HepG2 (cell line): ENCODE data around the gene KIAA1958. TPM values are rescaled to one million over a fixed set of nuclear protein-coding genes. Genes with fewer than 3 reads are reported as not detected.

Source experiments
- ADNP ChIP-seq: sonication (generic); formaldehyde crosslinking; IDR thresholded peaks from 2 replicates; pipeline ENCODE4 v1.4.0; 2020; ENCODE audit warnings: missing genetic modification reagents
- AKAP8 ChIP-seq: sonication (generic); formaldehyde crosslinking; IDR thresholded peaks from 2 replicates; pipeline ENCODE4 v1.5.1; 2020; ENCODE audit warnings: mild to moderate bottlenecking, missing genetic modification reagents
- BRCA1 ChIP-seq: sonication (generic); formaldehyde crosslinking; IDR thresholded peaks from 2 replicates; pipeline ENCODE4 v1.4.0; 2020; ENCODE audit warnings: missing genetic modification reagents
- CBX1 ChIP-seq: IDR thresholded peaks from one replicate; pipeline ENCODE4 v1.6.1; 2016; ENCODE audit warnings: antibody characterized with exemption, low read depth
- DMTF1 ChIP-seq: sonication (generic); formaldehyde crosslinking; IDR thresholded peaks from 2 replicates; pipeline ENCODE4 v1.4.0; 2020; ENCODE audit warnings: mild to moderate bottlenecking, missing genetic modification reagents
- JUN ChIP-seq: sonication (generic); formaldehyde crosslinking; IDR thresholded peaks from 2 replicates; pipeline ENCODE4 v1.4.0; 2020; ENCODE audit warnings: mild to moderate bottlenecking, missing genetic modification reagents
- MIER2 ChIP-seq: IDR thresholded peaks from 2 replicates; pipeline ENCODE4 v1.6.1; 2016; ENCODE audit warnings: missing biosample characterization, missing genetic modification reagents
- MLX ChIP-seq: IDR thresholded peaks from 2 replicates; pipeline ENCODE4 v1.6.1; 2016
- MXD3 ChIP-seq: IDR thresholded peaks from 2 replicates; pipeline ENCODE4 v1.6.1; 2016; ENCODE audit warnings: mild to moderate bottlenecking, missing biosample characterization, missing genetic modification reagents
- NR0B2 ChIP-seq: sonication (generic); formaldehyde crosslinking; IDR thresholded peaks from 2 replicates; pipeline ENCODE4 v1.4.0; 2020; ENCODE audit warnings: mild to moderate bottlenecking, missing genetic modification reagents
- NR2F1 ChIP-seq, 2 experiments: fragments of 450-650 bp in 1 of 2; formaldehyde crosslinking in 1 of 2; IDR thresholded peaks; 2 replicates each; pipeline versions ENCODE4 v1.5.0 to v1.6.1; 2016 to 2020; ENCODE audit warnings: mild to moderate bottlenecking in 1 of 2, missing compliant biosample characterization in 1 of 2, missing genetic modification reagents in 1 of 2, moderate library complexity in 1 of 2
- PHF8 ChIP-seq: sonication (generic); formaldehyde crosslinking; IDR thresholded peaks from 2 replicates; pipeline ENCODE4 v1.5.0; 2020; ENCODE audit warnings: missing genetic modification reagents
- SYNCRIP ChIP-seq: fragments of 200-400 bp; formaldehyde crosslinking; IDR thresholded peaks from 2 replicates; pipeline ENCODE4 v1.6.1; 2018; ENCODE audit warnings: mild to moderate bottlenecking, low read depth, low read length; ENCODE audit not compliant: insufficient read depth
- TAF15 ChIP-seq: fragments of 200-400 bp; formaldehyde crosslinking; IDR thresholded peaks from one replicate; pipeline ENCODE4 v1.6.1; 2018; ENCODE audit warnings: mild to moderate bottlenecking, low read depth, low read length; ENCODE audit not compliant: poor library complexity, severe bottlenecking
- YEATS2 ChIP-seq: sonication (generic); formaldehyde crosslinking; IDR thresholded peaks from 2 replicates; pipeline ENCODE4 v1.4.0; 2020; ENCODE audit warnings: missing genetic modification reagents, borderline replicate concordance
- ZBTB43 ChIP-seq: sonication (generic); formaldehyde crosslinking; conservative IDR thresholded peaks from 2 replicates; pipeline ENCODE4 v1.4.0; 2020; ENCODE audit warnings: missing genetic modification reagents
- ZNF326 ChIP-seq: sonication (generic); formaldehyde crosslinking; IDR thresholded peaks from 2 replicates; pipeline ENCODE4 v1.4.0; 2020; ENCODE audit warnings: missing genetic modification reagents, borderline replicate concordance
- ZNF530 ChIP-seq: sonication (generic); formaldehyde crosslinking; IDR thresholded peaks from 2 replicates; pipeline ENCODE4 v1.5.0; 2020; ENCODE audit warnings: low read depth, mild to moderate bottlenecking, missing genetic modification reagents
- ZNF552 ChIP-seq: sonication (generic); formaldehyde crosslinking; IDR thresholded peaks from 2 replicates; pipeline ENCODE4 v1.9.0; 2022; ENCODE audit warnings: missing genetic modification reagents, mild to moderate bottlenecking, borderline replicate concordance
- ZNF556 ChIP-seq: sonication (generic); formaldehyde crosslinking; IDR thresholded peaks from 2 replicates; pipeline ENCODE4 v1.4.0; 2020; ENCODE audit warnings: mild to moderate bottlenecking, missing genetic modification reagents, borderline replicate concordance
- ZNF713 ChIP-seq: sonication (generic); formaldehyde crosslinking; IDR thresholded peaks from 2 replicates; pipeline ENCODE4 v1.4.0; 2020; ENCODE audit warnings: mild to moderate bottlenecking, missing genetic modification reagents
- ZNF761 ChIP-seq: sonication (generic); formaldehyde crosslinking; conservative IDR thresholded peaks from 2 replicates; pipeline ENCODE4 v1.4.0; 2020; ENCODE audit warnings: mild to moderate bottlenecking, missing genetic modification reagents
- ZNF879 ChIP-seq: sonication (generic); formaldehyde crosslinking; IDR thresholded peaks from 2 replicates; pipeline ENCODE4 v1.8.1; 2023; ENCODE audit warnings: missing genetic modification reagents
- polyA plus RNA-seq, 8 experiments: library from polyadenylated mRNA; depleted of rRNA in 3 of 8; stranded (reverse) in 7 of 8; unstranded in 1 of 8; fragments of >200 nt; fragmentation: Illumina TruSeq in 4 of 8; extraction: Trizol in 4 of 8; gene quantifications; 2 replicates each; pipeline versions ENCODE4 v1.2.1 to v1.2.3, GENCODE V29; 2011 to 2016; ENCODE audit warnings: low read depth in 4 of 8, missing spikeins in 1 of 8, mixed read lengths in 1 of 8; ENCODE audit not compliant: insufficient read depth in 1 of 8
- total RNA-seq, 5 experiments: library from RNA; depleted of rRNA; stranded (reverse); fragments of >200 nt; fragmentation: Illumina TruSeq; extraction: Trizol; gene quantifications; 2 replicates each; pipeline ENCODE4 v1.2.3, GENCODE V29; 2016; ENCODE audit warnings: low read depth in 1 of 5

Gene KIAA1958
- total and polyA plus RNA-seq, 2 of the 13 experiments (the other 11 are each of a cell fraction or from before 2014, with no cell fraction given): 8.5 to 10.3 TPM

GRCh38 chr9:112717661-112718331 lies 231.2 kb downstream of the KIAA1958 start, which contains the start of gene INIP (continued):
- TF ChIP-seq ZNF879 (CRISPR knock-in tag): no peak
- TF ChIP-seq MXD3 (CRISPR knock-in tag): peak; percentile 24; the same call in 1 of the 2 replicates
- no peak for TF ChIP-seq ADNP (CRISPR knock-in tag)
- TF ChIP-seq JUN (CRISPR knock-in tag): 0 out of 2 replicates have a peak, but pooled peaks have one; percentile 36
- TF ChIP-seq ZNF761 (CRISPR knock-in tag): 0 out of 2 replicates have a peak, but pooled peaks have one; percentile 24
- no peak for TF ChIP-seq MLX (CRISPR knock-in tag)
- TF ChIP-seq NR2F1 (CRISPR knock-in tag; IDR thresholded peaks at IDR 0.05): no peak
- peak; percentile 67; the same call in 1 of the 2 replicates for TF ChIP-seq YEATS2 (CRISPR knock-in tag)
- 0 out of 2 replicates have a peak, but pooled peaks have one; percentile 27 for TF ChIP-seq ZNF552 (CRISPR knock-in tag)
- peak; percentile 77 for TF ChIP-seq PHF8 (CRISPR knock-in tag)
- no peak for TF ChIP-seq ZNF326
- TF ChIP-seq ZNF556 (CRISPR knock-in tag): no peak
- peak; percentile 13; the same call in 1 of the 2 replicates for TF ChIP-seq BRCA1 (CRISPR knock-in tag)
- TF ChIP-seq AKAP8 (CRISPR knock-in tag): no peak
- TF ChIP-seq TAF15: peak; percentile 38
- TF ChIP-seq NR0B2 (CRISPR knock-in tag): peak; percentile 61; the same call in 1 of the 2 replicates
- TF ChIP-seq ZBTB43: peak; percentile 45; the same call in 1 of the 2 replicates
- TF ChIP-seq CBX1: peak; percentile 49
- TF ChIP-seq MIER2 (CRISPR knock-in tag): no peak; the same call in 1 of the 2 replicates
- TF ChIP-seq ZNF530 (CRISPR knock-in tag): no peak
- TF ChIP-seq ZNF713: no peak
- no peak for TF ChIP-seq DMTF1
- no peak for TF ChIP-seq SYNCRIP
